H1 (cell line): ENCODE measurements around the gene SETX. TPM values are rescaled to one million over a fixed set of nuclear protein-coding genes. Genes with fewer than 3 reads are reported as not detected.

Experiments used
- CTCF ChIA-PET: fragments of 300-600 bp; sonication (Branson Sonifier 250); formaldehyde crosslinking; loops from one replicate; lab custom pipeline; 2021; ENCODE audit not compliant: partially characterized antibody; lab: Charles Lee
- POLR2A ChIA-PET: fragments of 300-600 bp; sonication (Branson Sonifier 250); formaldehyde crosslinking; loops from one replicate; lab custom pipeline; 2021; ENCODE audit warnings: inconsistent platforms; ENCODE audit not compliant: partially characterized antibody; lab: Charles Lee
- DNase-seq, 2 experiments: peaks; one replicate each; pipeline versions ENCODE4 v3.0.0 to v3.0.0-alpha.2; 2010 to 2022; ENCODE audit warnings: low spot score in 2 of 2, low read depth in 1 of 2, mixed read lengths in 1 of 2
- FAIRE-seq: peaks from 2 replicates; lab custom pipeline; 2011; peaks lifted over from hg19 to GRCh38; lab: Jason Lieb, UNC
- H2AFZ ChIP-seq: 2 replicates; pipeline ENCODE4 v1.8.1; 2012; ENCODE audit warnings: low read length, inconsistent platforms
- H2AK5ac ChIP-seq: 2 replicates; pipeline ENCODE4 v1.6.1; 2013; ENCODE audit warnings: low read depth, low read length
- H2BK120ac ChIP-seq: replicated peaks from 2 replicates; pipeline ENCODE3; 2013; ENCODE audit warnings: low read depth, low read length, inconsistent platforms
- H2BK12ac ChIP-seq: 2 replicates; pipeline ENCODE4 v1.6.1; 2013; ENCODE audit warnings: low read depth, low read length
- H2BK15ac ChIP-seq: 2 replicates; pipeline ENCODE4 v1.6.1; 2013; ENCODE audit warnings: low read length
- H2BK20ac ChIP-seq: 2 replicates; pipeline ENCODE4 v1.6.1; 2013; ENCODE audit warnings: low read length
- H2BK5ac ChIP-seq: 2 replicates; pipeline ENCODE4 v1.6.1; 2013; ENCODE audit warnings: low read depth, low read length
- H3K14ac ChIP-seq: 2 replicates; pipeline ENCODE4 v1.6.1; 2013; ENCODE audit warnings: inconsistent platforms; ENCODE audit not compliant: insufficient read length
- H3K18ac ChIP-seq: 2 replicates; pipeline ENCODE4 v1.6.1; 2013; ENCODE audit warnings: low read length; ENCODE audit errors: extremely low read depth
- H3K23ac ChIP-seq: 2 replicates; pipeline ENCODE4 v1.6.1; 2013; ENCODE audit warnings: inconsistent platforms; ENCODE audit not compliant: insufficient read length
- H3K23me2 ChIP-seq: 2 replicates; pipeline ENCODE4 v1.6.1; 2013; ENCODE audit warnings: low read depth, low read length
- H3K27ac ChIP-seq: 2 replicates; pipeline ENCODE4 v1.6.1; 2011; ENCODE audit warnings: low read depth, low read length, inconsistent platforms
- H3K27me3 ChIP-seq, 4 experiments: replicated peaks in 1 of 4; 1 replicate in 1 of 4; 2 replicates in 3 of 4; pipeline versions ENCODE4 v1.6.1 to v1.8.1; 2011 to 2013; ENCODE audit warnings: low read length in 3 of 4, mild to moderate bottlenecking in 3 of 4, inconsistent platforms in 2 of 4, mixed read lengths in 2 of 4, moderate library complexity in 1 of 4; ENCODE audit not compliant: control insufficient read depth in 3 of 4, insufficient read depth in 3 of 4; ENCODE audit errors: extremely low read depth in 1 of 4
- H3K36me3 ChIP-seq, 4 experiments: 2 replicates each; pipeline versions ENCODE4 v1.6.1 to v1.8.1; 2011 to 2013; ENCODE audit warnings: mild to moderate bottlenecking in 4 of 4, low read length in 3 of 4, moderate library complexity in 2 of 4, control low read depth in 1 of 4, inconsistent platforms in 1 of 4; ENCODE audit not compliant: insufficient read depth in 4 of 4, control insufficient read depth in 2 of 4
- H3K4ac ChIP-seq: replicated peaks from 2 replicates; pipeline ENCODE3; 2013; ENCODE audit warnings: low read length, low read depth, mixed read lengths, inconsistent platforms; ENCODE audit not compliant: insufficient read length
- H3K4me1 ChIP-seq, 4 experiments: replicated peaks in 1 of 4; 1 replicate in 1 of 4; 2 replicates in 3 of 4; pipeline versions ENCODE4 v1.6.1 to v1.8.1; 2011 to 2013; ENCODE audit warnings: low read length in 3 of 4, inconsistent platforms in 2 of 4, mixed read lengths in 1 of 4; ENCODE audit not compliant: insufficient read depth in 4 of 4, control insufficient read depth in 3 of 4
- H3K4me2 ChIP-seq, 2 experiments: 2 replicates each; pipeline versions ENCODE4 v1.6.1 to v1.8.1; 2011 to 2013; ENCODE audit warnings: low read depth in 2 of 2, low read length in 2 of 2, control low read depth in 1 of 2, inconsistent platforms in 1 of 2, mild to moderate bottlenecking in 1 of 2; ENCODE audit not compliant: insufficient read depth in 1 of 2
- H3K4me3 ChIP-seq, 4 experiments: fragments of 200-600, 300-600 bp in 1 of 4; sonication (generic), shearing (Covaris generic), sonication (Bioruptor Twin) in 1 of 4; 2 replicates each; pipeline versions ENCODE4 v1.5.1 to v1.8.1; 2011 to 2016; ENCODE audit warnings: low read length in 4 of 4, low read depth in 3 of 4, control low read depth in 2 of 4, inconsistent platforms in 2 of 4, mild to moderate bottlenecking in 2 of 4, mixed read lengths in 1 of 4, moderate library complexity in 1 of 4; ENCODE audit not compliant: insufficient read depth in 2 of 4; ENCODE audit errors: extremely low read depth in 1 of 4
- H3K56ac ChIP-seq: replicated peaks from 2 replicates; pipeline ENCODE3; 2013; ENCODE audit warnings: low read depth, mild to moderate bottlenecking, mixed read lengths, low read length, inconsistent platforms; ENCODE audit not compliant: insufficient read length
- H3K79me1 ChIP-seq: 2 replicates; pipeline ENCODE4 v1.6.1; 2013; ENCODE audit warnings: low read depth, low read length, control low read depth
- H3K79me2 ChIP-seq, 2 experiments: 2 replicates each; pipeline versions ENCODE4 v1.6.1 to v1.8.1; 2012 to 2013; ENCODE audit warnings: low read length in 2 of 2, mild to moderate bottlenecking in 2 of 2, inconsistent platforms in 1 of 2; ENCODE audit not compliant: insufficient read depth in 2 of 2, control insufficient read depth in 1 of 2
- H3K9ac ChIP-seq, 4 experiments: replicated peaks in 1 of 4; 1 replicate in 1 of 4; 2 replicates in 3 of 4; pipeline versions ENCODE4 v1.6.1 to v1.8.1; 2011 to 2013; ENCODE audit warnings: low read depth in 3 of 4, low read length in 3 of 4, control low read depth in 2 of 4, mild to moderate bottlenecking in 2 of 4, moderate library complexity in 2 of 4, inconsistent platforms in 1 of 4; ENCODE audit errors: extremely low read depth in 1 of 4
- H3K9me3 ChIP-seq, 2 experiments: 2 replicates each; pipeline versions ENCODE4 v1.6.1 to v1.8.1; 2012 to 2013; ENCODE audit warnings: mild to moderate bottlenecking in 2 of 2, moderate library complexity in 2 of 2, control low read depth in 1 of 2, inconsistent platforms in 1 of 2, low read depth in 1 of 2, low read length in 1 of 2, mixed read lengths in 1 of 2; ENCODE audit not compliant: insufficient read depth in 2 of 2
- H4K20me1 ChIP-seq, 2 experiments: replicated peaks in 1 of 2; 2 replicates each; pipeline versions ENCODE3 to v1.8.1; 2011 to 2013; ENCODE audit warnings: inconsistent platforms in 2 of 2, low read length in 2 of 2, mild to moderate bottlenecking in 1 of 2; ENCODE audit not compliant: insufficient read depth in 2 of 2, control insufficient read depth in 1 of 2
- H4K5ac ChIP-seq: 2 replicates; pipeline ENCODE4 v1.6.1; 2013; ENCODE audit warnings: low read length, low read depth, mixed read lengths, inconsistent platforms; ENCODE audit not compliant: insufficient read length
- H4K8ac ChIP-seq: 2 replicates; pipeline ENCODE4 v1.8.0; 2013; ENCODE audit warnings: mild to moderate bottlenecking, moderate library complexity, low read length, inconsistent platforms; ENCODE audit not compliant: insufficient read depth; ENCODE audit errors: extremely low read depth
- H4K91ac ChIP-seq: replicated peaks from 2 replicates; pipeline ENCODE3; 2013; ENCODE audit warnings: low read length, mixed read lengths, inconsistent platforms; ENCODE audit not compliant: insufficient read length
- JUND ChIP-seq: IDR thresholded peaks from 2 replicates; pipeline ENCODE4 v1.6.1; 2011; ENCODE audit warnings: mild to moderate bottlenecking, improper control_type of control experiment, low read length
- WGBS, 2 experiments: shearing (Covaris generic) in 1 of 2; methylation state at CpG; one replicate each; pipeline versions ENCODE4 v1.1.6 to v1.1.7; 2013 to 2015; ENCODE audit warnings: low lambda C conversion rate in 2 of 2, mixed read lengths in 2 of 2, inconsistent platforms in 1 of 2, low coverage in 1 of 2, missing lambda C conversion rate in 1 of 2; ENCODE audit not compliant: insufficient replicate concordance in 2 of 2, insufficient coverage in 1 of 2, insufficient read length in 1 of 2; ENCODE audit errors: extremely low coverage in 1 of 2, missing lambda C conversion rate in 1 of 2; 5-methylcytosine and 5-hydroxymethylcytosine counted together
- polyA plus RNA-seq, 7 experiments: library from polyadenylated mRNA; depleted of rRNA in 3 of 7; stranded (reverse) in 5 of 7; unstranded in 2 of 7; fragments of >200 nt in 5 of 7; fragments of 200-250 nt in 2 of 7; gene quantifications; 1 replicate in 5 of 7; 2 replicates in 1 of 7; 4 replicates in 1 of 7; pipeline versions ENCODE4 v1.2.1 to v1.2.3, GENCODE V29; 2011 to 2013; ENCODE audit warnings: missing spikeins in 2 of 7, mixed read lengths in 2 of 7
- total RNA-seq: library from RNA; stranded (reverse); fragmentation: NEBNext Ultra II Directional; extraction: Animal tissue kit (Norgen Biotek cat#: 25700); gene quantifications from 2 replicates; pipeline ENCODE4 v1.2.1, GENCODE V29; 2021

Gene SETX
- total and polyA plus RNA-seq, 2 of the 8 experiments (the other 6 are each of a cell fraction or from before 2014, with no cell fraction given) = 15.1 to 37.9 TPM

GRCh38 chr9:132216861-132217619 lies 137.7 kb downstream of the SETX start:
- TF ChIP-seq JUND = no peak
- H3K4me2 ChIP-seq = no peak overlapping the region
- no peak overlapping the region for H3K56ac ChIP-seq
- H3K23ac ChIP-seq = no peak overlapping the region
- H3K4ac ChIP-seq = no peak overlapping the region
- H2BK15ac ChIP-seq = no peak overlapping the region
- ChIA-PET CTCF (interaction anchor here (0.6 to 8.3 kb wide), 11 partner anchors 14 to 1429 kb away, joined by 3 to 64 read pairs (median 4); no protein-coding TSS in a partner anchor), POLR2A (interaction anchor here (1.1 kb wide), 1 partner anchor 50 kb away, joined by 4 read pairs; no protein-coding TSS in a partner anchor)
- no peaks in the 10 kb centered on the region for H3K23me2 ChIP-seq
- H2AFZ ChIP-seq = no peak overlapping the region
- H3K18ac ChIP-seq = no peak overlapping the region
- no peaks in the 10 kb centered on the region for H3K79me1 ChIP-seq
- no peak overlapping the region for H3K9ac ChIP-seq
- no peak overlapping the region for H4K5ac ChIP-seq
- WGBS, 2 experiments = 87% methylated on average over 10 of the region's 10 CpGs; no CpG with 5 or more reads in 1 of the 2 experiments
- no peak overlapping the region for H3K4me3 ChIP-seq
- H3K27me3 ChIP-seq = no peaks in the 10 kb centered on the region
- DNase-seq = no peak
- no peak overlapping the region for H2BK12ac ChIP-seq
- H3K9me3 ChIP-seq = no peaks in the 10 kb centered on the region
- no peaks in the 10 kb centered on the region; a peak in 1 of 4 replicates for H3K79me2 ChIP-seq
- no peak overlapping the region for H2BK120ac ChIP-seq
- no peak overlapping the region for H3K27ac ChIP-seq
- no peak overlapping the region for H2AK5ac ChIP-seq
- H3K4me1 ChIP-seq = peaks cover 0 to 8% (median 5%) of the 10 kb centered on the region in 4 experiments; a peak in 6 of 7 replicates
- H2BK20ac ChIP-seq = no peak overlapping the region
- H4K20me1 ChIP-seq = no peaks in the 10 kb centered on the region
- no peak for FAIRE-seq
- H4K8ac ChIP-seq = no peak overlapping the region
- H2BK5ac ChIP-seq = no peak overlapping the region
- no peak overlapping the region for H3K14ac ChIP-seq
- no peak overlapping the region for H4K91ac ChIP-seq
- H3K36me3 ChIP-seq = no peaks in the 10 kb centered on the region
